Activated T-helper 2 cell treated with anti-CD3 and anti-CD28 coated beads, Interferon-gamma antibody, Interleukin-2, Interleukin-4, amounts not matched to agents 10 μg/mL and 5 μg/mL and 100 μg/mL, durations not matched to agents 14 hours and 24 hours and 36 hours (primary cell): ENCODE measurements around the gene TRAPPC11. TPM values are rescaled to one million over a fixed set of nuclear protein-coding genes. Genes with fewer than 3 reads are reported as not detected.

Experiments
- DNase-seq: peaks from one replicate; pipeline ENCODE4 v3.0.0; 2021; ENCODE audit warnings: low spot score
- H3K27ac Mint-ChIP-seq: one replicate; pipeline ENCODE4 v1.8.0; 2021; ENCODE audit warnings: mixed read lengths
- H3K27me3 Mint-ChIP-seq: one replicate; pipeline ENCODE4 v1.8.0; 2021; ENCODE audit warnings: low read depth, mixed read lengths
- H3K36me3 Mint-ChIP-seq: one replicate; pipeline ENCODE4 v1.8.0; 2021; ENCODE audit warnings: low read depth, mixed read lengths
- H3K4me1 Mint-ChIP-seq: one replicate; pipeline ENCODE4 v1.8.0; 2021; ENCODE audit warnings: low read depth, mixed read lengths
- H3K4me3 Mint-ChIP-seq: one replicate; pipeline ENCODE4 v1.8.0; 2021; ENCODE audit warnings: low read depth, mild to moderate bottlenecking, moderate library complexity, mixed read lengths
- H3K9me3 Mint-ChIP-seq: one replicate; pipeline ENCODE4 v1.8.0; 2021; ENCODE audit warnings: mixed read lengths
- intact Hi-C: fragments of 100-400 bp; cut with micrococcal nuclease; formaldehyde crosslinking; loops from one replicate; pipeline ENCODE4 v1.15.1; 2023
- total RNA-seq: library from RNA; stranded (reverse); gene quantifications from 2 replicates; pipeline ENCODE4 v1.2.3, GENCODE V29; 2022

Gene TRAPPC11
- total RNA-seq, 1 donor from 2014 or later, result 32.0 TPM

GRCh38 chr4:183758061-183758757, 99.1 kb downstream of the TRAPPC11 start:
- Mint-ChIP-seq H3K27ac (no peak overlapping the region), H3K9me3 (no peaks in the 10 kb centered on the region), H3K36me3 (no peaks in the 10 kb centered on the region), H3K27me3 (peaks cover 13% of the 10 kb centered on the region), H3K4me1 (no peaks in the 10 kb centered on the region), H3K4me3 (no peak overlapping the region)
- DNase-seq, result no peak
- intact Hi-C loops, result no loop called here

GRCh38 chr4:183758758-183759447, 99.8 kb downstream of the TRAPPC11 start:
- no peaks in the 10 kb centered on the region for H3K36me3 Mint-ChIP-seq
- no peaks in the 10 kb centered on the region for H3K4me1 Mint-ChIP-seq
- no peak for DNase-seq
- intact Hi-C loops, result no loop called here
- H3K27ac Mint-ChIP-seq, result no peak overlapping the region
- no peaks in the 10 kb centered on the region for H3K9me3 Mint-ChIP-seq
- H3K4me3 Mint-ChIP-seq, result no peak overlapping the region
- peaks cover 15% of the 10 kb centered on the region for H3K27me3 Mint-ChIP-seq

GRCh38 chr4:183760326-183760725, 101.2 kb downstream of the TRAPPC11 start:
- Mint-ChIP-seq H3K9me3 (no peaks in the 10 kb centered on the region), H3K4me1 (no peaks in the 10 kb centered on the region), H3K27ac (no peak overlapping the region), H3K4me3 (no peak overlapping the region), H3K27me3 (peaks cover 23% of the 10 kb centered on the region), H3K36me3 (no peaks in the 10 kb centered on the region)
- no peak for DNase-seq
- intact Hi-C loops, result no loop called here

Other genes starting within 250 kb of the TRAPPC11 start
- 23.3 and 25.3 TPM in 2 replicates for gene CDKN2AIP, start 214.7 kb upstream of the TRAPPC11 start, total RNA-seq
- 14.6 and 15.3 TPM in 2 replicates for gene ING2, start 154.2 kb upstream of the TRAPPC11 start, total RNA-seq
- 26.3 and 27.6 TPM in 2 replicates for gene RWDD4, start 108 bp upstream of the TRAPPC11 start, total RNA-seq
- not detected in 2 replicates for gene STOX2, start 246.0 kb downstream of the TRAPPC11 start, total RNA-seq